ENCODE data around the gene SIRPG. TPM values are rescaled to one million over a fixed set of nuclear protein-coding genes. Genes with fewer than 3 reads are reported as not detected.
"Not testable (repeated sequence)": the region's sequence is repeated elsewhere in the genome, so short reads cannot be mapped to it uniquely, and the experiment has no call there.

The SIRPG gene
- total and polyA plus RNA-seq, 12 donors: 0.25 to 2.0 (median 0.55) TPM; not detected in 3

DNA sequence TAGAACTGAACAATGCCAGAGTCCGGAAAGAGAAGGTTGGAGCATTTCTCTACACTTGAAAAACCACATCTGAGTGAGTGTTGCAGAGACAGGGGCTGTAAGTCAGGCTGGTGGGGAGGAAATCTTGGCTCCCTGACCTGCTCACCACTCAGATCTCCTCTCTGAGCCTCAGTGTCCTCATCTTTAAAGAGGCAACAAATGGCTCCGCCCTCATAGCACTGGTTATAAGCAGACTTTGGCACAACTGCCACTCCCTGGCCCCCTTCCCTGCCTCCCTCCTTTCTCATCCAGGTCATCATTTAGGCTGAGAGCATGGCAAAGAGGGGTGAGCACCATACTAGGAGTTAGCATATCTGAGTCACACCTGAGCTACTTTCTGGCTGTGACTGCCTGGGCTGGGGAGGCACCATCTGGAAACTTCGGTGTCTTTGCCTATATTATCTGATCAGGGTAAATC lies 10.6 kb downstream of the SIRPG start:
- H3K36me3 ChIP-seq (replicated peaks in 1 of 2): no peaks in the 10 kb centered on the region
- TF ChIP-seq, protein P1, sequence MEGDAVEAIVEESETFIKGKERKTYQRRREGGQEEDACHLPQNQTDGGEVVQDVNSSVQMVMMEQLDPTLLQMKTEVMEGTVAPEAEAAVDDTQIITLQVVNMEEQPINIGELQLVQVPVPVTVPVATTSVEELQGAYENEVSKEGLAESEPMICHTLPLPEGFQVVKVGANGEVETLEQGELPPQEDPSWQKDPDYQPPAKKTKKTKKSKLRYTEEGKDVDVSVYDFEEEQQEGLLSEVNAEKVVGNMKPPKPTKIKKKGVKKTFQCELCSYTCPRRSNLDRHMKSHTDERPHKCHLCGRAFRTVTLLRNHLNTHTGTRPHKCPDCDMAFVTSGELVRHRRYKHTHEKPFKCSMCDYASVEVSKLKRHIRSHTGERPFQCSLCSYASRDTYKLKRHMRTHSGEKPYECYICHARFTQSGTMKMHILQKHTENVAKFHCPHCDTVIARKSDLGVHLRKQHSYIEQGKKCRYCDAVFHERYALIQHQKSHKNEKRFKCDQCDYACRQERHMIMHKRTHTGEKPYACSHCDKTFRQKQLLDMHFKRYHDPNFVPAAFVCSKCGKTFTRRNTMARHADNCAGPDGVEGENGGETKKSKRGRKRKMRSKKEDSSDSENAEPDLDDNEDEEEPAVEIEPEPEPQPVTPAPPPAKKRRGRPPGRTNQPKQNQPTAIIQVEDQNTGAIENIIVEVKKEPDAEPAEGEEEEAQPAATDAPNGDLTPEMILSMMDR (IDR thresholded peaks at IDR 0.05): no peak
- no peak for TF ChIP-seq POLR2A (IDR thresholded peaks at IDR 0.05)
- no peaks in the 10 kb centered on the region for H3K9me3 ChIP-seq (replicated peaks in 1 of 3)
- H3K27me3 ChIP-seq: no peaks in the 10 kb centered on the region
- no peaks in the 10 kb centered on the region for H3K4me1 ChIP-seq (replicated peaks in 1 of 2)
- no peak for DNase-seq
- whole genome bisulfite sequencing, 4 donors: 91 to 97% (median 94%) methylated on average over 3 of the region's 3 CpGs
- H3K27ac ChIP-seq: no peak overlapping the region
- no peak overlapping the region for H3K4me3 ChIP-seq
- intact Hi-C loops (cut with DNase I): no loop called here

DNA sequence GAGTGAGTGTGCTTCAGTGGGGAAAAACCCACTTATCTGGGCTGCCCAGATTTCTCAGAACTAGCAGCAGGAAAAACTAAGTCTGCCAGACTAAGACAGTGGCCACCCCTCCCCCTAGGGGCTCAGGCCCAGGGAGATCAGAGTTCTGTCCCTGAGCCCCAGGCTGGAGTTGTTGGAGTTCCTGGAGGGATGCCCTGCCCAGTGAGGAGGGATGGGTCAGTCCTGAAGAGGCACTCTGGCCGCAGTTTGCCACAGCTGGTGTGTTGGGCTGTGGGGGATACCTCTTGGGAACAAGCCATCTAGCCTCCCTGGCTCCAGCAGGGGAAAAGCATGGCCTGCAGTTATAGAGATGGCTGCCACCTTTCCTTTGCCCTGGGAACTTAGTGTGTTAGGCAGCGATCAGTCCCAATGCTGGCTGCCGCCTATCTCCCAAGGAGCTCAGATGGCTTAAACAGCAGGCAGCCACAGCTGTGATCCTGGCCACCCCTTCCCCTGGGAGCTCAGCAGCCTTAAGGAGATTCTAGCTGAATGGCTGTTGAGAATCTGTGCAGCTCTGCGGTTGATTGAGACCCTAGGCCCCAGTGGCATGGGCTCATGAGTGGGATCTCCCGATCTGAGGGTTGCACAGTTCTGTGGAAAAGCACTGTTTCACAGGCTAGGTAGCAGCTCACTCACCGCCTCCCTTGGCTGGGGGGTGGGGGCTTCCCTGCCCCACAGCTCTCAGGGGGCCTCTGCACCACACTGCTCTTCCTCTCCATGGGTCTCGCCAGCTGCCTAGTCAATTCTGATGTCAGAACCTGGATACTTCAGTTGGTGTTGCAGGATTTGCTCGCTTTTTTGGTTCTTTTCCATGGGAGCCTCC lies 13.2 kb downstream of the SIRPG start:
- Histone ChIP-seq H3K4me1 (replicated peaks in 1 of 2) (no peaks in the 10 kb centered on the region), H3K27ac (no peak overlapping the region), H3K4me3 (no peak overlapping the region), H3K36me3 (replicated peaks in 1 of 2) (no peaks in the 10 kb centered on the region), H3K9me3 (replicated peaks in 1 of 3) (no peaks in the 10 kb centered on the region), H3K27me3 (no peaks in the 10 kb centered on the region)
- no peak for DNase-seq
- no peak for TF ChIP-seq POLR2A (IDR thresholded peaks at IDR 0.05)
- TF ChIP-seq, protein P1 (IDR thresholded peaks at IDR 0.05): no peak
- WGBS, 4 donors: 70 to 90% (median 85%) methylated on average over 2 to 8 of the region's 8 CpGs
- intact Hi-C loops (cut with DNase I): no loop called here

DNA sequence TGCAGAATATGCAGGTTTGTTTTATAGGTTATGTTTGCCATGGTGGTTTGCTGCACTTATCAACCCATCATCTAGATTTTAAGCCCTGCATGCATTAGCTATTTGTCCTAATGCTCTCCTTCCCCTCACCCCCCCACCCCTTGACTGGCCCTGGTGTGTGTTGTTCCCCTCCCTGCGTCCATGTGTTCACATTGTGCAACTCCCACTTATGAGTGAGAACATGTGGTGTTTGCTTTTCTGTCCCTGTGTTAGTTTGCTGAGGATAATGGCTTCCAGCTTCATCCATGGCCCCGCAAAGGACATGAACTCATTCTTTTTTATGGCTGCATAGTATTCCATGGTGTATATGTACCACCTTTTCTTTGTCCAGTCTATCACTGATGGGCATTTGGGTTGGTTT lies 18.9 kb downstream of the SIRPG start:
- DNase-seq; H3K27me3 ChIP-seq; H3K9me3 ChIP-seq (replicated peaks in 1 of 3); H3K4me3 ChIP-seq; H3K27ac ChIP-seq; H3K36me3 ChIP-seq (replicated peaks in 1 of 2); H3K4me1 ChIP-seq (replicated peaks in 1 of 2); intact Hi-C loops (cut with DNase I): not testable (repeated sequence)
- 78 to 83% (median 81%) methylated on average over 2 of the region's 2 CpGs for WGBS, 4 donors

DNA sequence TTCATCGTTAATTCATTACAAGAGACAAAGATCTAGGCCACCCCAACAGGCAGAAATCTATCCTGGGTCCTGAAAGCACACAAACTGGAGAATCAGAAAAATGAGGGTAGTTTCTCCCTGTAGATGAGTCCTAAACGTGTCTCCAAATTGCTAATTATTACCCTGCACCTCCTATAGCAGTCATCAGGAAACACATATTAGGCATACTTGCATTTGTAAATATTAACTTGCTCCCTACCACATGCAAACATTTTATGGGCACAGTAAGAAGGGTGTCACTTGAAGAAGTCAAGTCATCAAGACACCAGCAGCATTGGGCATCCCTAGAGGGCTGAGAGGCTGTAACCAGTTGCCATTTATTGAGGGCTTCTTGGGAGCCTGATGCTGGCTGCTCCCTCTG lies 19.8 kb downstream of the SIRPG start:
- WGBS, 4 donors: 63 to 68% (median 68%) methylated on average over 2 of the region's 2 CpGs
- intact Hi-C loops (cut with DNase I): no loop called here
- TF ChIP-seq, protein P1 (IDR thresholded peaks at IDR 0.05): no peak
- TF ChIP-seq POLR2A (IDR thresholded peaks at IDR 0.05): no peak
- Histone ChIP-seq H3K36me3 (replicated peaks in 1 of 2) (no peaks in the 10 kb centered on the region), H3K27ac (no peak overlapping the region), H3K9me3 (replicated peaks in 1 of 3) (no peaks in the 10 kb centered on the region), H3K4me3 (no peak overlapping the region), H3K27me3 (no peaks in the 10 kb centered on the region), H3K4me1 (replicated peaks in 1 of 2) (no peaks in the 10 kb centered on the region)
- no peak for DNase-seq

DNA sequence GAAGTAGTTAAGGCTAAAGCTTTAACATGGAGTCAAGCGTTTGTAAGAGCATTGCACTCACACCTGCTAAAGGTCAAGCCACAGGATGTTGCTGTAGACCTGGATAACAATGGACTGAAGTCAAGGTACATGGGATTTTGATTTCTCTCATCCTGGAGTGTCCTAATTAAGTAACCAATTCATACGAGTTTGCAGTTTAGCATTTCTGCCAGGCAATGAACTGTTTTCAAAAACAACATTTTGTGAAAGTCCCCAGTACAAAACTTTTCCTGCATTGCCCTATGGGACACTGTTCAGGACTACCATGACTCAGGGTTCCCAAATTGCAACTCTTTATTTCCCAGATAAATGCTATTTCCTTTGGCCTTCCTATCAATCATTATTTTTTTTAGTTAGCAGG lies 20.4 kb downstream of the SIRPG start:
- WGBS, 4 donors: 46 to 56% (median 50%) methylated on average over 2 of the region's 2 CpGs
- no peaks in the 10 kb centered on the region for H3K9me3 ChIP-seq (replicated peaks in 1 of 3)
- intact Hi-C loops (cut with DNase I): no loop called here

More for the DNA sequence above, 20.4 kb downstream of the SIRPG start:
- TF ChIP-seq POLR2A (IDR thresholded peaks at IDR 0.05): no peak
- TF ChIP-seq, protein P1 (IDR thresholded peaks at IDR 0.05): no peak
- no peaks in the 10 kb centered on the region for H3K4me1 ChIP-seq (replicated peaks in 1 of 2)
- DNase-seq: no peak
- H3K27ac ChIP-seq: no peak overlapping the region
- no peaks in the 10 kb centered on the region for H3K27me3 ChIP-seq
- H3K4me3 ChIP-seq: no peak overlapping the region
- no peaks in the 10 kb centered on the region for H3K36me3 ChIP-seq (replicated peaks in 1 of 2)

Data from adrenal gland (tissue), 12 donors.